Body of pancreas (tissue), 4 donors: ENCODE measurements around the gene KCNIP4. TPM values are rescaled to one million over a fixed set of nuclear protein-coding genes. Genes with fewer than 3 reads are reported as not detected.

Source experiments
- ATAC-seq: fragments of 150-250 bp; one replicate; pipeline ENCODE4 v1.9.1; 2016
- DNase-seq, 4 donors: peaks; one replicate each; pipeline ENCODE4 v3.0.0-alpha.2; 2019
- H3K27ac ChIP-seq, 4 donors: fragments of 200-600 bp; sonication (generic); 1 replicate in 3 of 4; 2 replicates in 1 of 4; pipeline versions ENCODE4 v1.5.1 to v1.6.1; 2016 to 2019; ENCODE audit warnings: mild to moderate bottlenecking in 1 of 4, mixed read lengths in 1 of 4, moderate library complexity in 1 of 4
- H3K27me3 ChIP-seq, 2 donors: fragments of 200-600 bp; sonication (generic); one replicate each; pipeline ENCODE4 v1.6.0; 2016; ENCODE audit warnings: mild to moderate bottlenecking in 1 of 2
- H3K36me3 ChIP-seq, 2 donors: fragments of 200-600 bp; sonication (generic); replicated peaks in 1 of 2; 2 replicates each; pipeline ENCODE4 v1.5.1; 2016; ENCODE audit warnings: low read depth in 2 of 2; ENCODE audit not compliant: insufficient read depth in 1 of 2
- H3K4me1 ChIP-seq: fragments of 200-600 bp; sonication (generic); one replicate; pipeline ENCODE4 v1.6.0; 2016
- H3K4me3 ChIP-seq, 2 donors: fragments of 200-600 bp; sonication (generic); 1 replicate in 1 of 2; 2 replicates in 1 of 2; pipeline ENCODE4 v1.5.1; 2016 to 2019
- H3K9me3 ChIP-seq, 3 donors: fragments of 200-600 bp; sonication (generic); 1 replicate in 2 of 3; 2 replicates in 1 of 3; pipeline ENCODE4 v1.5.1; 2016
- CTCF ChIP-seq, 7 experiments: fragments of 450-650 bp in 4 of 7; fragments of 200-600 bp in 3 of 7; sonication (generic) in 3 of 7; IDR thresholded peaks; one replicate each; pipeline ENCODE4 v1.5.1; 2016 to 2019; ENCODE audit warnings: antibody characterized with exemption in 7 of 7
- POLR2A ChIP-seq, 3 donors: fragments of 450-650 bp; IDR thresholded peaks; one replicate each; pipeline ENCODE4 v1.6.1; 2016; ENCODE audit warnings: antibody characterized with exemption in 3 of 3, mild to moderate bottlenecking in 2 of 3
- WGBS, 2 donors: methylation state at CpG; one replicate each; pipeline ENCODE4 v1.1.5; 2017; 5-methylcytosine and 5-hydroxymethylcytosine counted together
- intact Hi-C: fragments of 100-400 bp; cut with DNase I; formaldehyde crosslinking; loops from one replicate; pipeline ENCODE4 v1.15.1; 2023
- total RNA-seq, 2 donors: library from RNA; depleted of rRNA; stranded (reverse); fragments of >200 nt; gene quantifications; one replicate each; pipeline ENCODE4 v1.1.0, GENCODE V29; 2016

Gene KCNIP4
- total RNA-seq, 2 donors from 2014 or later, result not detected

GRCh38 chr4:21790438-21791029 is 158.0 kb downstream of the KCNIP4 start:
- no peak overlapping the region for H3K27ac ChIP-seq
- TF ChIP-seq CTCF (IDR thresholded peaks at IDR 0.05), result peak in 6 of 7 experiments; percentile 25 to 51 (median 36)
- no peak for TF ChIP-seq POLR2A (IDR thresholded peaks at IDR 0.05)
- H3K9me3 ChIP-seq, result no peaks in the 10 kb centered on the region
- no peak overlapping the region for H3K4me3 ChIP-seq
- H3K36me3 ChIP-seq, result no peaks in the 10 kb centered on the region
- H3K27me3 ChIP-seq, result no peaks in the 10 kb centered on the region
- intact Hi-C loops, result no loop called here
- DNase-seq, result no peak
- ATAC-seq, result no peak
- no peaks in the 10 kb centered on the region for H3K4me1 ChIP-seq
- 27 to 34% methylated on average over 4 of the region's 4 CpGs for WGBS, 2 donors

GRCh38 chr4:21780148-21780547 is 168.4 kb downstream of the KCNIP4 start:
- Histone ChIP-seq H3K27me3 (no peaks in the 10 kb centered on the region), H3K9me3 (no peaks in the 10 kb centered on the region), H3K4me1 (no peaks in the 10 kb centered on the region), H3K4me3 (no peak overlapping the region), H3K36me3 (no peaks in the 10 kb centered on the region), H3K27ac (peak overlapping the region in 1 of 4 donors; percentile 8)
- intact Hi-C loops, result loop anchor here (10.0 kb wide), 2 partner anchors 615 to 905 kb away; no protein-coding TSS in a partner anchor
- no peak for DNase-seq
- peak; percentile 27 for ATAC-seq
- TF ChIP-seq CTCF (IDR thresholded peaks at IDR 0.05), result no peak
- TF ChIP-seq POLR2A (IDR thresholded peaks at IDR 0.05), result no peak

- ATAC-seq (peak; percentile 42), DNase-seq (no peak)
- H3K36me3 ChIP-seq, result no peaks in the 10 kb centered on the region
- no peak overlapping the region for H3K4me3 ChIP-seq
- no peak for TF ChIP-seq CTCF (IDR thresholded peaks at IDR 0.05)
- no peak for TF ChIP-seq POLR2A (IDR thresholded peaks at IDR 0.05)
- peak overlapping the region in 1 of 4 donors; percentile 5 for H3K27ac ChIP-seq
- H3K4me1 ChIP-seq, result no peaks in the 10 kb centered on the region
- H3K27me3 ChIP-seq, result no peaks in the 10 kb centered on the region
- H3K9me3 ChIP-seq, result no peaks in the 10 kb centered on the region
- intact Hi-C loops, result no loop called here
- 19 to 26% methylated on average over 2 of the region's 2 CpGs for WGBS, 2 donors
Measured at GRCh38 chr4:21778702-21779101, 169.9 kb downstream of the KCNIP4 start.

- no peaks in the 10 kb centered on the region for H3K27me3 ChIP-seq
- 80 to 82% methylated on average over 2 to 3 of the region's 3 CpGs for WGBS, 2 donors
- no peak for ATAC-seq
- DNase-seq, result no peak
- H3K4me3 ChIP-seq, result no peak overlapping the region
- H3K36me3 ChIP-seq, result no peaks in the 10 kb centered on the region
- no peaks in the 10 kb centered on the region for H3K9me3 ChIP-seq
- TF ChIP-seq POLR2A (IDR thresholded peaks at IDR 0.05), result no peak
- TF ChIP-seq CTCF (IDR thresholded peaks at IDR 0.05), result no peak
- H3K4me1 ChIP-seq, result no peaks in the 10 kb centered on the region
- H3K27ac ChIP-seq, result no peak overlapping the region
- intact Hi-C loops, result no loop called here
Measured at GRCh38 chr4:21775703-21776102, 172.9 kb downstream of the KCNIP4 start.
